Mucosa of stomach (tissue), 1 donor: Measurements from ENCODE around the gene YJU2.

Experiments used
- H3K27me3 ChIP-seq: one replicate; pipeline ENCODE4 v1.7.0; 2013; ENCODE audit warnings: mild to moderate bottlenecking, low read length; ENCODE audit not compliant: control insufficient read depth, insufficient read depth
- H3K36me3 ChIP-seq: one replicate; pipeline ENCODE4 v1.7.0; 2013; ENCODE audit warnings: low read length; ENCODE audit not compliant: control insufficient read depth, insufficient read depth
- H3K4me1 ChIP-seq: one replicate; pipeline ENCODE4 v1.7.0; 2013; ENCODE audit warnings: mild to moderate bottlenecking, low read length; ENCODE audit not compliant: control insufficient read depth, insufficient read depth
- H3K4me3 ChIP-seq: one replicate; pipeline ENCODE4 v1.7.0; 2013; ENCODE audit warnings: low read length
- H3K9ac ChIP-seq: one replicate; pipeline ENCODE4 v1.7.0; 2013; ENCODE audit warnings: mild to moderate bottlenecking, low read length, moderate library complexity
- H3K9me3 ChIP-seq: one replicate; pipeline ENCODE4 v1.7.0; 2013; ENCODE audit warnings: mild to moderate bottlenecking, low read length, moderate library complexity; ENCODE audit not compliant: control insufficient read depth
- donor health status: Pancreatic carcinoma.

Gene YJU2

DNA sequence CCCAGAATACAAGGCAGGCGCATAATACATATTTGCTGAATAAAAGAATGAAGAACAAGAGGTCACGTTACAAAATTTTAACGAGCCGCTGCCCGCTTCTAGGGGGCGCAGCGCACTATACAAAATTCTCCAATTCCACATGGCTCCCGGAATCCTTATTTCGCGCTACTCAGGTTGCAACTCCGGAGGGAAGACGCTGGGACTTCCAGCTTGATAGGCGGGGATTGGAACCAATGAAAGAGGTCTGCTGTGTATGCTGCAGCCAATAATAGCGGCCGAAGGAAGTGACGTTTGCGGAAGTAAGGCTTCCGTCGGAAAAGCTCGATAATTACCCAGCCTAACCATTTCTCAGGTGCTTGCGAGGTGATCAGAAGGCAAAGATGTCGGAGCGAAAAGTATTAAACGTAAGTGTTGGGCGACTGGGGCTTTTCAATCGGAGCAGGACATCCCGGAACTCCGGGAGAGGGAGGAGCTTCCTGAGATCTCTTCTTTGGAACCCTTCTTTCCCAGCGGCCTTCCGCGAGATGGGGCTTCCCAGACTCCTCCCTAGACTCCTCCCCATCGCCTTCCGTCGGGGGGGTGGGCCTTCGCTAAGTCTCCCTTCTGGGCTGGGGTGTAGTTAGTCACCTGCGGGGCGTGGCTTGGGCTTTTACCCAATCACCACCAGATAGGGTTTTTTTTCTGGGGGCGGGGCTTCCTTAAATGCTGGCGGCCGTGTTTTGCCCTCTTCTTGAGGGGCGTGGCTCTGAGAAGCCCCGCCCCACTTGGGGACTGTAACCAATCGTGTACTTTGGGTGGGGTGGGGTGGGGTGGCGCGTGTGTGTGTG, at the start of gene YJU2:
Gene YJU2 (plus strand): TSS at position 314 of the 827 bp plus-strand sequence. CDS start 67 bp downstream, at position 381.
- Histone ChIP-seq H3K4me3 (peak within 1 kb of the TSS; percentile 98), H3K9me3 (no peaks in the 10 kb centered on the region), H3K27me3 (no peaks in the 10 kb centered on the region), H3K4me1 (peaks cover 6% of the 10 kb centered on the region), H3K36me3 (peaks cover 4% of the 10 kb centered on the region), H3K9ac (peak within 1 kb of the TSS; percentile 94)

DNA sequence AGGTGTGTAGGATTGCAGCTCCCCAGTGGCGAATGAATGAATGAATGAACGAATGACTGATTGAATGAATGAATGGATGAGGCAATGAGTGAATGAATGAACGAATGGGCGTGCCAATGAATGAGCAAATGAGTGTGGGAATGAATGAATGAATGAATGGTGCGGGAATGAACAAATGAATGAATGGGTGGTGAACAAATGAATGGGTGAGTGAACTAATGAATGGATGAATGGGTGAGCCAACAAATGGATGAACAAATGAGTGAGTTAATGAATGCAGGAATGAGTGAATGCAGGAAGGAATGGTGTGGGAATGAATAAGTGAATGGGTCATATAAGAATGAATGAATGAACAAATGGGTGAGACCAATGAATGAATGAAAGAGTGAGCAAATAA, 49.7 kb upstream of the YJU2 start:
- H3K4me1 ChIP-seq, result no peaks in the 10 kb centered on the region
- peaks cover 28% of the 10 kb centered on the region for H3K27me3 ChIP-seq
- H3K9ac ChIP-seq, result no peak overlapping the region
- no peaks in the 10 kb centered on the region for H3K36me3 ChIP-seq
- H3K4me3 ChIP-seq, result no peak overlapping the region
- H3K9me3 ChIP-seq, result no peaks in the 10 kb centered on the region

DNA sequence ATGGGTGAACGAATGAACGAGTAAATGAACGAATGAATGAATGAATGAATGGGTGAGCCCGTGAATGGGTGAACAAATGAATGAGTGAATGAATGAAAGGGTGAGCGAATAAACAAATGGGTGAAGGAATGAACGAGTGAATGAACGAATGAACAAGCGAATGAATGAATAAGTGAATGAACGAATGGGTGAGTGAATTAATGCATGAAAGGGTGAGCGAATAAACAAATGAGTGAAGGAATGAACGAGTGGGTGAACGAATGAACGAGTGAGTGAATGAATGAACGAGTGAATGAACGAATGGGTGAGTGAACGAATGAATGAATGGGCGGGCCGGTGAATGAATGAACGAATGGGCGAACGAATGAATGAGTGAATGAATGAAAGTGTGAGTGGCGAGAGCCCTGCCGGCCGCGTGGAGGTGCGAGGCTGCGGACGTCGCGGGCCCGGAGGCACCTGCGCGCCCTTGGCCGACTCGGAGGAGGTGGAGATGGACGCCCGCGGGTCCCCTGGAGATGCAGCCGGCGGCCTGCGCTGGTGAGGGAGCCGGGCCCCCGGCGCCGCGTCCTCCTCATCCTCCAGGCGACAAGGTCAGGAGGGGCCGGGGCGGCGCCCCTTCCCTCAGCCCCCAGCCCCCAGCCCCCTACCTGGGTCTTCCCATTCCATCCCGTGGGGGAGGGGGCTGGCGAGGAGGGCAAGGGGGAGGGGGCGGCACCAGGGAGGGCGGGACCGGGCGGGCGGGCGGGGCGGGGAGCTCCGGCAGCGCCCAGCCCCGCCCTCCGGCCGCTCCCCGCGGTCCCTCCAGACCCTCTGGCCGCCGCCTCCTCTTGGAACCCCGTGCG, 49.0 kb upstream of the YJU2 start:
- Histone ChIP-seq H3K4me1 (no peaks in the 10 kb centered on the region), H3K9me3 (no peaks in the 10 kb centered on the region), H3K36me3 (no peaks in the 10 kb centered on the region), H3K4me3 (no peak overlapping the region), H3K27me3 (peaks cover 28% of the 10 kb centered on the region), H3K9ac (no peak overlapping the region)

DNA sequence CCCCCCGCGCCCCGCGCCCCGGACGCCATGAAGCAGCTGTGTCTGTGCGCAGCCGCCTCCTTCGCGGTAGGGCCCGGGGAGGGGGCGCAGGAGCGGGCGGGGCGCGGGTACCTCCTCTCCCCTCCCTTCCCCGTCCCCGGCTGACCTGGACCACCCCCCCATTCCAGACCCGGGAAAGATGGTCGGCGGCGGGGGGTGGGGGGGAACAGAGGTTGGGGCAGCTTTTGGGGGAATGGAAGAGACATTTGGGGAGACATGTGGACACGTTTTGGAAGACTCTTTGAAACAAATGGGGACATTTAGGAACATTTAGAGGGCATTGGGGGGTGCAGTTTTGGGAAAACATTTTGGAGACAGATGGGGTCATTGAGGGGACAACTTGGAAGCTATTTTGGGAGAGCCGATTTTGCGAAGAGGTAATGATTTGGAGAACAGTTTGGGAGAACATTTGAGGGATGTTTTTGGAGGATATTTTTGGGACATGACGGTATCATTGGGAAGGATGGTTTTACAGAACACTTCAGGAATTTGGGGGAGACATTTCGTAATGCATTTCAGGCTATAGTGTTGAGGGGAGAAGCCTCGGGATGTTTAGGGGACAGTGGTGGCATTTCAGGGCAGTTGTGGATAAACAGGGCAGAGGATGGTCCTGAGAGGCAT, 48.3 kb upstream of the YJU2 start:
- no peak overlapping the region for H3K4me3 ChIP-seq
- H3K36me3 ChIP-seq, result no peaks in the 10 kb centered on the region
- peaks cover 28% of the 10 kb centered on the region for H3K27me3 ChIP-seq
- H3K4me1 ChIP-seq, result no peaks in the 10 kb centered on the region
- no peak overlapping the region for H3K9ac ChIP-seq
- H3K9me3 ChIP-seq, result no peaks in the 10 kb centered on the region

DNA sequence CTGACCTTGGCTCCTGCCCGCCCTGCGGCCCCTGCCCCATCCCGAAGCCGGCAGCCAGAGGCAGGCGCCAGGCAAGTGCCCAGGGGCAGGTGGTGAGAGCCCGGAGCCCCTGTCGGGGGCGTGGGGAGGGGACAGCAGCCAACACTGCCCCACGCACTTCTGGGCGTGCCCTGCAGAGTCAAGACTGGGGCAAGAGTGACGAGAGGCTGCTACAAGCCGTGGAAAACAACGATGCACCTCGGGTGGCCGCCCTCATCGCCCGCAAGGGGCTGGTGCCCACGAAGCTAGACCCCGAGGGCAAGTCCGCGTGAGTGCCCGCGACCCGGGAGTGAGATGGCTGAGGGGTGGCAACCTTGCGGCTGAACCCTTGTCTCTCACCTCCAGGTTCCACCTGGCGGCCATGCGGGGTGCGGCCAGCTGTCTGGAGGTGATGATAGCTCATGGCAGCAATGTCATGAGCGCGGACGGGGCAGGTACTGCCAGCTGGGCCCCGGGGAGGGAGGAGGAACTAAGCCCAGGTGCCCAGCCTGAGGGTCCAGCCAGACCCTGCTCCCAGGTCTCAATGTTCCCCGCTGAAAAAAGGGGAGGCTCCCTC, 47.1 kb upstream of the YJU2 start:
- Histone ChIP-seq H3K36me3 (no peaks in the 10 kb centered on the region), H3K27me3 (peaks cover 24% of the 10 kb centered on the region), H3K4me3 (no peak overlapping the region), H3K9me3 (no peaks in the 10 kb centered on the region), H3K4me1 (no peaks in the 10 kb centered on the region), H3K9ac (no peak overlapping the region)

DNA sequence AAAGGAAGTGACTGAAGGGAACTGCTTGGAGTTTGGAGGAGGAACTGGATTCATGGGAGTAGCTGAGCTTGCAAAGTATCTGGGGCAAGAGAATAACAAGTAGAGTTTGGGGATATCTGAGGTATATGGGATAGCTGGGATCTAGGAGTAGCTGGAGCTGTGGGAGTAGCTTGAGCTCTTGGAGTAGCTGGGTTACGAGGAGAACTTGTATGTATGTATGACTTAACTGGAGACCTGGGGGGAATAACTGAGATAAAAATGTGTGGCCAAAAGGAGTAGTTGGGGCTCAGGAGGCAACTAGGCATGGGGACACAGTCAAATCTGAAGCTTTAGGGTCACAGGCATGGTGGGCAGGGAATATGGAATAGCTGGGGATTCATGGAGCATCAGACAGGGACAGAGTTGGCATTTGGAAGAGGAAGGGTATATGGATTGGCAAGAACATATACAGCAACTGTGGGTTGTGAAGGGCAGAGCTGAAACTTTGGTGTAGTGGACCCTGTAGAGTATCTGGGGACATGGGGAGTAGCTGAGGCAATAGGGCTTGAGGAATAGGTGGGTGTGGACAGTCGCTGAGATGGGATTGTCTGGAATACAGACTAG, 45.8 kb upstream of the YJU2 start:
- Histone ChIP-seq H3K9me3 (no peaks in the 10 kb centered on the region), H3K36me3 (no peaks in the 10 kb centered on the region), H3K9ac (no peak overlapping the region), H3K27me3 (peaks cover 21% of the 10 kb centered on the region), H3K4me3 (no peak overlapping the region), H3K4me1 (no peaks in the 10 kb centered on the region)

DNA sequence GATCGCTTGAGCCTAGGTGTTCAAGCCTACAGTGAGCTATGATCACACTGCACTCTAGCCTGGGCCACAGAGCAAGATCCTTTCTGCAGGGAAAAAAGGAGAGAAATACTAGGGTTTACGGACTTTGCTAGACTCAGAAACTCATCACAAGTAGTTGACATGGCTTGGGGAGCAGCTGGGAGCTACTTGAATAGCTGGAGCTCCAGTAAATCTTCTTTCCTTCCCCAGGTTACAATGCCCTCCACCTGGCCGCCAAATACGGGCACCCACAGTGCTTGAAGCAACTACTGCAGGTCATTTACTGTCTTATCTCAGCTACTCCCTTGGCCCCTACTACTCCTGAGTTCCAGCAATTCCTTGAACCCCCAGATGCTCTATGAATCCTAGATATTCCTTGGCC, 45.1 kb upstream of the YJU2 start:
- H3K9me3 ChIP-seq, result no peaks in the 10 kb centered on the region

DNA sequence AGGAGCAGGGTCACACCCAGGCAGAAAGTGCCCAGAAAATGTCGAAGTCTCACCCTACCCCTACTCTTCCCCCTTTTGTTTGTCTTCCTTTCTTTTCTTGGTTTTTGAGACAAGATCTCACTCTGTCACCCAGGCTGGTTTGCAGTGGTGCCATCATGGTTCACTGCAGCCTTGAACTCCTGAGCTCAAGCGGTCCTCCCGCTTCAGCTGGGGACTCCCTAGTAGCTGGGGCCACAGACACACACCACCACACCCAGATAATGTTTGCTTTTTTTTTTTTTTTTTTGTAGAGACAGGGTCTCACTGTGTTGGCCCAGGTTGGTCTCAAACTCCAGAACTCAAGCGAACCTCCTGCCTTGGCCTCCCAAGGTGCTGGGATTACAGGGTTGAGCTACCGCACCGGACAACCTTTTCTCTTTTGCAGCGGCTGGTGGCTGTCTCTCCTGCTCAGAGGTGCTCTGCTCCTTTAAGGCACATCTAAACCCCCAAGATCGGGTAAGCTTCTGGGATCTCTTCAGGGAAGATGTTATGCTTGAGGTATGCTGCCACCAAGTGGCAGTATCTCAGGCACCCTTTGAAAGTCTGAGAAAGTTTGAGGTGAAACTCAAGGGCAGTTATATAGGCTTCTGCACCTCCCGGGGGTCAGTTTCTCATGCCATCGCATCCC, 39.9 kb upstream of the YJU2 start:
- no peaks in the 10 kb centered on the region for H3K27me3 ChIP-seq
- H3K9ac ChIP-seq, result no peak overlapping the region
- no peak overlapping the region for H3K4me3 ChIP-seq
- H3K4me1 ChIP-seq, result no peaks in the 10 kb centered on the region
- H3K36me3 ChIP-seq, result no peaks in the 10 kb centered on the region
- H3K9me3 ChIP-seq, result no peaks in the 10 kb centered on the region

More for the DNA sequence above, 45.1 kb upstream of the YJU2 start:
- Histone ChIP-seq H3K4me1 (no peaks in the 10 kb centered on the region), H3K36me3 (no peaks in the 10 kb centered on the region), H3K27me3 (peaks cover 16% of the 10 kb centered on the region), H3K9ac (no peak overlapping the region), H3K4me3 (no peak overlapping the region)

DNA sequence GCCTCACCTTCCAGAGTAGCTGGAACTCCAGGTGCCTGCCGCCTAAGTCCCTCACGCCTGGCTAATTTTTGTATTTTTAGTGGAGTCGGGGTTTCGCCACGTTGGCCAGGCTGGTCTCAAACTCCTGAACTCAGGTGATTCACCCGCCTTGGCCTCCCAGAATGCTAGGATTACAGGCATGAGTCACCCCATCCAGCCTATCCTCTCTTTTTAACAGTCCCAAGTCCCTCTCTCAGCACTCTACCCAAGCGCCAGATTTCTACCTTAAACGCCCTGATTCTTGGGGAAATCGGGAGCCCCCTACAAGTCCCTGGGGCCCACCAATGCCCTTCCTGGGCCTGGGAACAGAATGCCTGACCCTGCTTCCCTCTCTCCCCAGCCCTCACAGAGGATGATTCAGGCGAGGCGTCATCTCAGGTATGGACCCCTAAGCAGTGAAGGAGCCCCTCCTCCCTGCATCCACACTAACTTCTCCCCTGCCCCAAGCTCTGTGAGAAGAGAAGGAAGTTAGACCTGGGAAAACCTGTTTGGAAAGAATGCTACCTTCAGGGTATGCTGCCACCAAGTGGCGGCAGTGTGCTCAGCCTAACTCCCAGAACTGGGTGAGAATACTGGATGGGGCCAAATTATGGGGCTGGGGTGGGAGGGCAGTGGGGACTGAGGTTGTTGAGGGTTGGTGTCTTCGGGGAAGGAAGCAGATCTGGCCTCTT, 38.3 kb upstream of the YJU2 start:
- H3K4me1 ChIP-seq, result no peaks in the 10 kb centered on the region
- H3K27me3 ChIP-seq, result no peaks in the 10 kb centered on the region
- no peak overlapping the region for H3K9ac ChIP-seq
- no peaks in the 10 kb centered on the region for H3K9me3 ChIP-seq
- no peaks in the 10 kb centered on the region for H3K36me3 ChIP-seq
- no peak overlapping the region for H3K4me3 ChIP-seq

DNA sequence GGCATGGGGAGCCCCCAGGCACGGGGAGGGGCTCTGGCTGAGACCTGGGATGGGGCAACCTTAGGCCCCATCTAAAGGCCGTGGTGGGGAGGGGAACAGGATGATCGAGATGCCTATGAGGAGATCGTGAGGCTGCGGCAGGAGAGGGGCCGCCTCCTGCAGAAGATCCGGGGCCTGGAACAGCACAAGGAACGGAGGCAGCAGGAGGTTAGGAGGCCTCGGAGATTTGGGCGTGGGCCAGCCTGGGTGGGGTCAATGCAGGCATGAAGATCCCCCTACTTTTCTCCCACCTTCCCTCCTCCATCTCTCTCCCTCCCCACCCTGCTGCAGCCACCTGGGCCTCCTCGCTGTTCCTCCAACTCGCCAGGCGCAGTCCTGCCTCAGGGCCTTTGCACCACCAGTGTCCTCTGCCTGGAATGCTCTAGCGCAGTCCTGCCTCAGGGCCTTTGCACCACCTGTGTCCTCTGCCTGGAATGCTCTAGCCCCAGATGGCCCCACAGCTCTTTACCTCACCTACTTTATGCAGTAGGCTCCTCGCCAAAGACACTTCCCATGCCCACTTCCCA, 36.6 kb upstream of the YJU2 start:
- Histone ChIP-seq H3K9me3 (no peaks in the 10 kb centered on the region), H3K9ac (no peak overlapping the region), H3K4me3 (no peak overlapping the region), H3K36me3 (no peaks in the 10 kb centered on the region), H3K4me1 (no peaks in the 10 kb centered on the region), H3K27me3 (no peaks in the 10 kb centered on the region)
